Stimulated activated CD8-positive, alpha-beta memory T cell treated with anti-CD3 and anti-CD28 coated beads, Interleukin-12 subunit alpha, Interleukin-12 subunit beta, amount 100 ng/mL, for 4 hours (primary cell): ENCODE measurements around the gene SLC12A1.
A peak's percentile ranks its signal among the peaks of the same experiment; 100 is the strongest.
"Not testable (repeated sequence)": the region's sequence is repeated elsewhere in the genome, so short reads cannot be mapped to it uniquely, and the experiment has no call there.

Source experiments
- DNase-seq: peaks from one replicate; pipeline ENCODE4 v3.0.0-alpha.2; 2020; ENCODE audit warnings: low read depth

The SLC12A1 gene

DNA sequence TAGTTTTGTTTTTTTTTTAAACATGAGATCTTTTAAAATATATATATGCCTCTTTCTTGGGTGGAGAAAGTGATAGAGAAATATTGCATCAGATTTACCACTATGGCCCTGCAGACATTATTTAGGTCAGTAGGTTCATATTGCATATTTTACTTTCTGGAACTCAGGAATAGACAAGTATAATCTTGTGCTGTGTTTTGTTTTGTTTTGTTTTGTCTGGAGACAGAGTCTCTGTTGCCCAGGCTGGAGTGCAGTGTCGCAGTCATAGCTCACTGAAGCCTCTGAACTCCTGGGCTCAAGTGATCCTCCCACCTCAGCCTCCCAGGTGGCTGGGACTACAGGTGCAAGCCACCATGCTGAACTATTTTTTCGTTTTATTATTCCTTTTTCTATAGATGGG is 103.6 kb downstream of the SLC12A1 start:
- no peak for DNase-seq

DNA sequence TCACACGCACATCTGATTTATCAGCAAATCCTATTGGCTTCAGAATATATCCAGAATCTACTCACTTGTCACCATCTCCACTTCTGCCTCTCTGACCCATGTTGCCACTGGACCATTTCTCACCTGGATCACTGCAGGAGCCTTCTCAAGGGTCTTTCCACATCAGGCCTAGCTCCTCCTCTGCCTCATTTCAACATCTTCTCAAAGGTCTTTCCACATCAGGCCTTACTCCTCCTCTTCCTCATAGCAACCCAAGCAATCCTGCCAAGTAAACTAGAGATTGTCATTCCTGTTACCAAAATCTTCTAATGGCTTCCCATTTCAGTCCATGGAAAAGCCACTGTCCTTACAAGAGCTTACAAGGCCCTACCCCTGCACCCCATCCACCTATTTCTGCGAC is 107.1 kb downstream of the SLC12A1 start:
- no peak for DNase-seq

DNA sequence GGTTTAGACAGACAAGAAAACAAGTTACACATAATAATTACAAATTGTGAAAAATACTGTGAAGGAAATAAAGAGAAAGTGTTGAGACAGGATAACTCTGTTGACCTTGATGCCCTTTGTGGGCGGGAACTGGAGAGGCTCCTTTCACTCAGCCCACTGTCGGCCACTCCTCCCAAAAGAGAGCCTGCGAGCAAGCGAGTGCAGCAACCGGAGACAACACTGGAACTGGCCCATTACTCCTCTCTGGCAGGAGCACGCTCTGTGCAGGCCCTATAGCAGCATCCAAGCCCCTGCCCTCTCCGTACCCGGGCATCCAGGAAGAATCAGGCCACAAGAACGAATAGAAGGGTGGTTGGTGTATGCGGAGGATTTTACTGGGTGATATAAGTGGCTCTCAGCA is 108.9 kb downstream of the SLC12A1 start:
- no peak for DNase-seq

DNA sequence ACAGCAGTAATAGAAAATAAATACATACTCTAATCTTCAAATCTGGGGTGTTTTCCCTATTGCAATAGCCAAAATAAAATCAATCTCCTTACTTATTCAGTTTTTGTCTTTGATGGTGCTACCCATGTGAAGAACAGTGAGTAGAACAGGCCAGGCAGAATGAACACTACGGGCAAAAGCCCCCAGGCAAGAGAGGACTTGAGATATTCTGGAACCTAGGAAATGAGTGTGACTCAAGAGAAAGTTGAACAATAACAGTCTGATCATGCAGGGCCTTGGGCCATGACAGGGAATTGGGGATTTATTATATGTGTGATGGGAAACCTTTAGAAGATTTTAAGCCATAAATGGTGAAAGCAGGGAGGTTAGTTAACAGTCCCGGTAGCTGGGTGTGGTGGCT is 111.1 kb downstream of the SLC12A1 start:
- no peak for DNase-seq

DNA sequence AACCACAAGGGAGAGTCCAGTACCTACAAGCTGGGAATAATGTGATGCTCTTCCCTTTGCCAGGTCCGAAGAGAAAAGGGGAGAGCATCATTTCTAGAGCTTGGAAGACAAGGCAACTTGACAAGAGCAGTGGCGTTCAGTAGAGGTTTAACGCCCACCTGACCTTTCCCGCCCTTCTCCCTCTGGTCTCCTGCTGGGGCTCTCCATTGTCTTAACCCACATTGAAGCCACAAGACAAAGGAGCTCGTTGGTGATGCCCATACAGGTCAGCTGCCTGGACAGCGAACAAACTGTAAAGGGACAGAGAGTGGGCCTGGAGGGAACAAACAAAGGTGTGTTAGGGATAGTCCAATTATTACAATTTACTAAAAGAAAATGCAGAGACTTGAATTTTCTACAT is 112.0 kb downstream of the SLC12A1 start:
- DNase-seq: no peak

DNA sequence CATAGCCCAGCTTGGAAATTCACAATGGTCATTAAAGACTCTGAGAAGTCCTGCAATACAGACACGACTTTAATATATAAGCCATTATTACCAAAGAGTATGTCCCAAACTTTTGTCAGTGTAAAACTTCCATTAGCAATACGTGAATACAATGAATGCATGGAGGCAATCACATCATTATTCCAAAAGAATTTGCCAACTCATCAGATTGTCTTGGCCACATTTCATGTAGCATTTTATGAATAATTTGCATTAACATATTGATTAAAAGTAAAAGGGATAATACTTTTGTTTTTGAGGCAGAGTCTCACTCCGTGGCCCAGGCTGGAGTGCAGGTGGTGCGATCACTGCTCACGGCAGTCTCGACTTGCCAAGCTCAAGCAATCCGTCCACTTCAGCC is 117.2 kb downstream of the SLC12A1 start:
- DNase-seq: no peak

DNA sequence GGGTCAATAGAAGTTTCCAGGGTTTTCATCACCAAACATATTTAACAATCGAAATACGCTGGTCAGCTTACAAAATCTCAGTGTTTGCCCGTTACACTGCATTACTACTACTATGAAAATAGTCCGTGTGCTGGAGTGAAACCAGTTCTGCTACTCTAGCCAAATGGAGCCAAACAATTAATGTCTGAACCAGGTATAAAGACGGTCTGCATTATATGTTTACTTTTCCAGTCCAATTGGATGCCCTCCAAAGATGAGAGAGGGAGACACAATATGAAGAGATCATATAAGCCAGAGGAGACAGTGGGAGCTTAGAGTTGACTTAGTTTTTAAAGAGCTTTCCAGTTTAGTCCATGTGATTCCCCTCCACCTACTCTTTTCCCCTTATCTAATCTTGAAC is 118.8 kb downstream of the SLC12A1 start:
- no peak for DNase-seq

DNA sequence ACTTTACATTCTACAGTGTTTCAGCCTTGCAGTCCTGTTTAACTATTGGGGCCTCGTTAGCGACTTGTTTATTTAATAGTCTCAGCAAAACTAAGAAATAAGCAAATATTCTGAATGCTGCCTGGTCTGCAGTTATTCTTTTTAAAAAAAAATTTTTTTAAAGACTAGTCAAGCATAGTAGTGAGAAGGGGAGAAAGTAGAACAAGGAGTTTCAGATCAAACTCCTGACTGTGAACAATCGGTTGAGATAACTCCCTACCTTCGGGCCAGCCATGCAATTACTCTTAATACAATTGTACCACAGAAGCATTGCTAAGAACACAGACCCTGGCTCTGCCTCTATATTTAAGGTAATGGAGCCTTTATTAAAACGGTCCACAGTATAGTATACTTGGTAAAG is 119.3 kb downstream of the SLC12A1 start:
- no peak for DNase-seq

DNA sequence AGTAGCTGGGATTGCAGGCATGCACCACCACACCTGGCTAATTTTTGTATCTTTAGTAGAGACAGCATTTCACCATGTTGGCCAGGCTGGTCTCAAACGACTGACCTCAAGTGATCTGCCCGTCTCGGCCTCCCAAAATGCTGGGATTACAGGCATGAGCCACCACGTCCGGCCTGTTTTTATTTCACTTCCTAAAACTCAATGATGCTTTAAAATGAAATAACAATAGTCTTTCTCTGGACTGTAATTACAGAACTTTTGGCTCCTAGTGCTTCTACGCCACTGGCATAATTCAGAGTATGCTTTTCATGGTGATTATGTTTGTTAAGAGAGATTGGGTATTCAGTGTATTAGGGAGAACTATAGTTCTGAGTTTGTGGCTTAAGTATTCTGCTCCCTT is 120.1 kb downstream of the SLC12A1 start:
- not testable (repeated sequence) for DNase-seq

DNA sequence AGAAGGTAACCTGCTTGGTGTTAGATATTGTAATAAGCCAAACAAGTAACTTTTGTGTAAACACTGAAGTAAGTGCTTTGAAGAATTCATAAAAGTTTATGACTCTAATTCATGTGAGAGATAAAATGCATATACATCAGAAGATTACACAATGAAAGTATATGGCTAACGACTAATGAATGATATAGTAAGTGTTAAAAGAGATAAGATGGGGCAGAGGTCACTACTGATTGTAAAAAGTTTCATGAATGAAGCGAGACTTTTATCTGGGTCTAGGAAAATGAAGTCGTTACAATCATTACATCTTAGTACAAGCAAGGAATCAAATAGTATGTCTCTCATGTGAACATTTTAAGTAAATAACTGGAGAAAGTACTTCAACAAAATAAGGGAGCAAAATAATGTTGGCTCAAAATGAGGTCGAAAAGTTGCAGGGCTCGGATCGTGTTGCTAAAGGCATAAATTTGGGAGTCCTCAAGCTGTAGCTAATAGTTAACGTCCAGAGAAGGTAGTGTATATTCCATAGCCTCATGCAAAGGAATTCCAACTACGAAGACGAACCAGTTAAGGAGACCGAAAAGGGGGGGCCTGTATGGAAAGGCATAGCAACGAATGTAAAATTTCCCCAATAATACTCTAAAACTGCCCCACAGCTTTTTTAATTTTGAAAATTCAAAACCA is 124.1 kb downstream of the SLC12A1 start:
- no peak for DNase-seq

DNA sequence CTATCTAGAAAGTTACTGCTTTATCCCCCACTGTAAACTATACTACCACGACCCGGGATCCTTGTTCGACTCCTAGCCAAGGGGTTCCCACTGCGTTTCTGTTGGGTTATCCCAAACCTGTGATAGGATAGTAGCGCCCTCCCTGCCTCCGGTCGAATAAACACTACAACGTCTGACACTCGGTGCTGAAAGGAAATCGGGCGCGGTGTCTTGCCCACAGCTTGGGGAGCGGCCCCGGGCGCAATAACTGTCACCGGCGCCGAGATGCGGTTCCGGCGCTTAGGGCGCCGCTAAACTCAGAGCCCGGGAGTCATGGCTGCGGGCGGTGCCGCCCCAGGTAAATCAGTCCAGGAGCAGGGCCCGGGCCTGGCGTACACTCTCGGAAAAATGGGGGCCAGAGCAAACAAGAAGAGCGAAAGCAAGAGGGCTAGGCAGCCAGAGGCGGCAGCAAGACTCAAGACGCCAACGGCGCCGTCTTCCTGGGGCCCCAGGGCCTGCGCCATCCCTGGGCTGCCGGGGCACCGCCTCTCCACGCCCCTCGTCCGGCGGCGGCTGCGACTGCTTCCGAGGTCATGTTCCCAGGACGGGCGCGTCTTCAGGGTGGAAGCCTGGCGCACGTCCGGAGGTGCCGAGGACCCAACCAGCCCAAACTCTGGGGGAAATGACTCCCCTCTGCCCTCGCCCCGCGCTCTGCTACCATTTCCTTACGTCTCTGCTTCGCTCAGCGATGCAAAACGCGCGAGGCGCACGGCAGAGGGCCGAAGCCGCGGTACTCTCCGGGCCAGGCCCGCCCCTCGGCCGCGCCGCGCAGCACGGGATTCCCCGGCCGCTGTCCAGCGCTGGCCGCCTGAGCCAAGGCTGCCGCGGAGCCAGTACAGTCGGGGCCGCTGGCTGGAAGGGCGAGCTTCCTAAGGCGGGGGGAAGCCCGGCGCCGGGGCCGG is 125.0 kb downstream of the SLC12A1 start, which contains the start of gene DUT:
TSS of gene DUT (plus strand) at position 575 of the 941 bp plus-strand sequence. CDS start at position 662, 87 bp downstream.
- peak; percentile 64 for DNase-seq

DNA sequence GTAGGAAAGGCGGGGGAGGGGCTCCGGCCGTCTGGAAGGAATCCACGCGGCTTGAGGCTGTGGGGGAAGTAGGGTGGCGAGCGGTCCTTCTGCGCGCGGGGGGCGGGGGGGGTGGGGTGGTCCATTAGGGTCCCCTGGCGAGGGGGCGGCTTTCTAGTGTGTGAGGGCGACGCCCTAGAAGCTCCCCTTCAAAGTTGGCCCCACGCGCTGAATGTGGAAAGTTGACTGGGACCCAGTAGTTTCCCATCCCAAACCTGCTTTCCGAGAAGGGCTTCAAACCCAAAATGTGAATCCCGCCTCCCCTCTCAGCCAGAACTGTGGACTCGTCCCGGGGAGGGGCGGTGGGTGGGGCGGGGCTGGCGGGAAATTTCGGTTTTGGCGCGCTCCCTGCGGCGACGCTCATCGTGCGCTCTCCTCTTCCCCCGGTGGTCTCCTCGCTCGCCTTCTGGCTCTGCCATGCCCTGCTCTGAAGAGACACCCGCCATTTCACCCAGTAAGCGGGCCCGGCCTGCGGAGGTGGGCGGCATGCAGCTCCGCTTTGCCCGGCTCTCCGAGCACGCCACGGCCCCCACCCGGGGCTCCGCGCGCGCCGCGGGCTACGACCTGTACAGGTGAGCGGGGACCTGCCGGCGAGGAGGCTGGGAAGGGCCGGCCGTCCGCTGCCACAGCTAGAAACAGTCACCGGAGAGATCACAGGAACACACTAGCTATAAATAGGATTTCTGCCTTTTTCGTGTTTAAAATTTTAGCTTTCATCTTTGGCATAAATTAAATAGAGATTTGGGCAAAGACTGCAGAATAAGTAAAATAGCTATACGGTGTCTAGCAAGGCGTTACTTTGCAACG is 125.9 kb downstream of the SLC12A1 start:
- peak; percentile 55 for DNase-seq

DNA sequence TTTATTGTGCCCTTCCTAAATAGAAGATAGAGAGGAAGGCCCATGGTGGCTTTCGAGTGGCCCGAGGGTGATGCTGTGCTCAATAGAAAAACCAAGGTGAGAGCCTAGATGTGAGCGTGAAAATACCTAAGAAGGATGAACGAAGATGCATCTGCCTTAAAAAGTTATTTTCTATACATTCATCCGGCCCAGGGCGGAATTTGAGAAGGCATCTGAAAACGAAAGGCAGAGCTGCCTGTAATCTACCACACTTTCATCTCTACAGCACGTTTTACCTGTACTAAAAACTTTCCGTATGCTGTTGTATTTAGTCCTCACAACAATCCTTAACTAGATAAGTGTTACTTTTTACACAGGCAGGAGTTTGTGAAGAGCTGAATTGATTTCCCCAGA is 126.5 kb downstream of the SLC12A1 start:
- DNase-seq: no peak

DNA sequence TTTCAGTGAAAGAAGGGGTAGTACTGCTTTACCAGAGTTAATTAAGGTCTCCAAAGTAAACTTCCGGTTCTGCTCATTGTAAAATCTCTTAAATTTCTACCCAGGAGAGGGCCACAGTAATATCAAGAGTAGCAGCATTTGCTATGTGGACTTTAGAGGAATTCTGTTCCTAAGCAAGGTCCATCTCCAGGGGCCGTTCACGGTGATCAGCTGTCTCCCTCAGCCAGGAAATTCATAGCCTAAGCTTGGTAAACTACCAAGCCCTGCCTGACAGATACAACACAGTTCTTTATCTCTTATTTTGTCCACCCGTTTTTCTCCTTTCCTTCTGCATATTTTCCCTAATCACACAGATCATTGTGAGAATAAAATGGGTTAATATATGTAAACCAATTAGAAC is 127.4 kb downstream of the SLC12A1 start:
- no peak for DNase-seq

DNA sequence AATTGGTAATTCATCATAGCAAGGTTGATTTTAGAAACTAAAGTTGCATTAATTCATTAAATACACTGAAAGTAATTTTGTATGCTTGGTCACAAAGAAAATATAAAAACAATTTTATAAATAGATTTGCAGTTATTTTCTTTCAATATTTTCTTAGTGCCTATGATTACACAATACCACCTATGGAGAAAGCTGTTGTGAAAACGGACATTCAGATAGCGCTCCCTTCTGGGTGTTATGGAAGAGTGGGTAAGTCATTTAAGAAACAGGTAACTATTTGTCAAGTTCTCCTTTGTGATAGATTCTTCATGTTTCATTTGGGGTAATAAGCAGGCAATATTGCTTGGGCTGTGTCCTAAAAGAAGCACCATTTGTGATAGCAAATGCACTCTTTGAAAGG is 128.2 kb downstream of the SLC12A1 start:
- no peak for DNase-seq

DNA sequence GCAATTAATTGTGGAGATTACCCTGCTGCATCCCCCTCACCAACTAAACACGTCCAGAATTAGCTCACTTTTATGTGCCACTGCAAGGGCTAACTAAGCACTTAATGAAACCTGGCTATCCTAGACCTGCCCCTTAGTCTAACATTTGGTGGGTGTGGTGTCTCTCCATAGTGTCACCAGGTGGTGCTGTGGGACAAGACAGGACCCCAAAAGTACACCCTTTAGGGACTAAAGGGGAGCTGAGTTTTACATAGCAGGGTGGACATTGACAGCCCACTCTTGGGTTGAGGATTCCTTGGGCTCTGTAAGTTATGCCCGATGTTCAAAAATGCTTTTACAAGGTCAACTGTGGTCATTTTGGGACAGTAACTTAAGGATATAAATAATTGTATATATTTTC is 130.8 kb downstream of the SLC12A1 start:
- DNase-seq: no peak

DNA sequence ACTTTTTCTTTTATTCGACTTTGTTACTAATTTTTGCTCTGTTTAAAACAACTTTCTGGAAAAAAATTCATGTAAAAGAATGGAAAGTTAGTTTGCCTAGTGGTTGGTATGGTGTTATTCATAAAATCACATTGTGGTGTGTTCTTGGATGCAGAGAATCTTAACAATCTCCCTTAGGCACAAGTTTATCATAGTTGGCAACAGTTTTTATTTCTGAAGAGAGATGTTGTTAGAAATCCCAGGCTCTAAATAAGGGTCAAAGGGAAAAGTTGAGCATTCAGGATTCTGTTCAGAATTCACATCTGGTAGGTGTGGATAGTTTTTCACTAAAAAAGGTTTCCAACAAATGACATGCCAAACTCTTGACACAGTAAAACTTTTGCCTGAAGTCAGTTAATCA is 131.5 kb downstream of the SLC12A1 start:
- DNase-seq: no peak

DNA sequence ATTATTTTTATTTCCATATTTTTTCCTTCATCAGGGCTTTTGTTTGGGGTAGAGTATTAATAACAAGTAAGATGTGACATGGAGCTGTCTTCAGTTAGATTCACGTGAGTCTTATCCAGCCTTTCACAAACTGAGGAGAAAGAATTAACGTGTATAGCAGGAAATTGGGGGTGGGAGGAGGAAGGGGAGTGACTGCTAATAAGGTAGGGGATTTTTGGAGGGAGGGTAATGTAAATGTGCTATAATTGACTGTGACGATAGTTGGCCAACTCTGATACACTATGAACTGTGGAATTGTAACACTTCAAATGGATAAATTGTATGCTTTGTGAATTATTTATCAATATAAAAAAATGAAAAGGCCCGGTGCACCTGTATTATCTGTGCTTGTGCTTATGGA is 134.0 kb downstream of the SLC12A1 start:
- DNase-seq: no peak

DNA sequence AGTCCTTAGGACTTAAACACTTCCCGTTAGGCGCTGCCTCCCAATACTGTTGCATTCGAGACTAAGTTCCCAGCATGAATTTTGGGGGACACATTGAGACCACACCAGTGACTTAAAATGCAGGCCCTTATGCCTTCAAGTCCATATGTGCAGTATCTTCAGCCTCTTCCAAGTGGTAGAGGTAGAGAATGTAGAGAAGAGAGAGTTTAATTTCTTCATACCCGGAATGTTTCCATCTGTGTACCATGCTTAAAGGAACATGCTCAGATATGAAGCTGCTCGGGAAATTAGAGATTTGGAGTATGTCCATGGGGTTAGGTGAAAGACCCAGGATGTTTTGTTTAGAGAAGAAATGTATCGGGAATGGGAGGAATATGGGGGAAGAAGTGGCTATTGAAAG is 137.8 kb downstream of the SLC12A1 start:
- DNase-seq: no peak

DNA sequence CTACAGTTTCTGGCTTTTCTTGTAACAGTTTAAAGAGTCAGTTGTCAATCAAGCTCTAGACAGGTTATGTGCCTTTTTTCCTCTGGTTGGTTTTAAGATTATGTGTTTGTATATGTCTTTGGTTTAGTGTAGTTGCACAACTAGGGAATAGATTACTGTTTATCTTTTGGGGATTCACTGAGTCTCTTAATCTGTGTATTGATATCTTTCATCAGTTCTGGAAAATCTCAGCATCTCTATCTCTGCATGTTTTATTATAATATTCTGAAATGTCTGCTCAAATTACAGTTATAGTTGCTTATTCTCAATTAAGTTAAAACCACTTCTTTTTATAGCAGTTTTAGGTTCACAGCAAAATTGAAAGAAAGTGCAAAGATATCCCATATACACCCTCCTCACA is 139.4 kb downstream of the SLC12A1 start:
- no peak for DNase-seq

DNA sequence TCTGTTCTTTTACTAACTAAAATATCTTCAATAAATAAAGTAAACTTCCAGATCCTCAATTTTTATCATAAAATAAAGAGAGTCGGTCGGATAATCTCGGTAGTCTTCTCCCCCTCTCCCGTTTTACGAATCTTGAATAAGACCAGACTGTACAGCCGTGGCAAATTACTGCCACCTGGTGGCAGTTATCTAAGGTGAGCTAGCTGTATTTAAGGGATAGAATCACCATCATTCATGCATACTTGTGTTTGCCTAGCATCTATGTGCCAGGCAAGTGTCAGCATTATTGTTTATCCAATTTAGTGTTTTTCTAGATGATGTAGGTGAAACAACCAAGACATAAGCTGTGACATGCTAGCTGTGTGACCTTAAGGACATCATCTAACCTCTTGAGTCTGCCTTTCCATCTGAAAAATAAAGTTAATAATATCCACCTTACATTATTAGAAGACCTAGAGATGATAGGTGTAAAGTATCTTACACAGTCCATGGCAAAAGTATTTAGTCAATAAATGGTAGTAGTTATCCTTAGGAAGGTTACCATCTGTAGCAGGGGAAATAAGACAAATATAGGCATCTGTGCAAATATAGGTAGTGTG is 146.5 kb downstream of the SLC12A1 start:
- peak; percentile 6 for DNase-seq
